Astrocyte (in vitro differentiated cells and primary cell): ENCODE results near the gene ECE2. TPM values are rescaled to one million over a fixed set of nuclear protein-coding genes. Genes with fewer than 3 reads are reported as not detected.

Experiments
- DNase-seq: peaks from one replicate; pipeline ENCODE4 v3.0.0-alpha.2; 2010; ENCODE audit warnings: low read depth
- FAIRE-seq: peaks from 2 replicates; lab custom pipeline; 2011; peaks lifted over from hg19 to GRCh38; lab: Jason Lieb, UNC
- H2AFZ ChIP-seq: 2 replicates; pipeline ENCODE4 v1.6.0; 2012; ENCODE audit warnings: low read depth, low read length, inconsistent platforms
- H3K27ac ChIP-seq: 2 replicates; pipeline ENCODE4 v1.5.1; 2011; ENCODE audit warnings: low read depth, low read length, inconsistent platforms
- H3K27me3 ChIP-seq: 2 replicates; pipeline ENCODE4 v1.6.0; 2011; ENCODE audit warnings: low read length, inconsistent platforms; ENCODE audit not compliant: insufficient read depth
- H3K36me3 ChIP-seq: 2 replicates; pipeline ENCODE4 v1.5.1; 2011; ENCODE audit warnings: low read length, inconsistent platforms; ENCODE audit not compliant: insufficient read depth
- H3K4me1 ChIP-seq: 2 replicates; pipeline ENCODE4 v1.5.1; 2011; ENCODE audit warnings: low read length, inconsistent platforms; ENCODE audit not compliant: insufficient read depth
- H3K4me2 ChIP-seq: 2 replicates; pipeline ENCODE4 v1.6.0; 2012; ENCODE audit warnings: low read length, inconsistent platforms
- H3K4me3 ChIP-seq: 2 replicates; pipeline ENCODE4 v1.5.1; 2011; ENCODE audit warnings: low read depth, mild to moderate bottlenecking, low read length, inconsistent platforms; ENCODE audit not compliant: insufficient read depth
- H3K79me2 ChIP-seq: 2 replicates; pipeline ENCODE4 v1.6.0; 2012; ENCODE audit warnings: mild to moderate bottlenecking, low read length, inconsistent platforms; ENCODE audit not compliant: insufficient read depth
- H3K9ac ChIP-seq: 2 replicates; pipeline ENCODE4 v1.6.0; 2012; ENCODE audit warnings: mild to moderate bottlenecking, low read length, inconsistent platforms
- H3K9me3 ChIP-seq: 2 replicates; pipeline ENCODE4 v1.5.1; 2012; ENCODE audit warnings: low read depth, mild to moderate bottlenecking, low read length, inconsistent platforms; ENCODE audit not compliant: insufficient read depth
- H4K20me1 ChIP-seq: 2 replicates; pipeline ENCODE4 v1.6.0; 2012; ENCODE audit warnings: low read length, inconsistent platforms; ENCODE audit not compliant: insufficient read depth
- H3K27ac Mint-ChIP-seq: one replicate; pipeline ENCODE4 v1.8.0; 2021; ENCODE audit warnings: mild to moderate bottlenecking, mixed read lengths; ENCODE audit not compliant: unreplicated experiment
- H3K27me3 Mint-ChIP-seq: one replicate; pipeline ENCODE4 v1.8.0; 2021; ENCODE audit warnings: low read depth, mixed read lengths; ENCODE audit not compliant: unreplicated experiment
- H3K36me3 Mint-ChIP-seq: one replicate; pipeline ENCODE4 v1.8.0; 2021; ENCODE audit warnings: low read depth, mixed read lengths; ENCODE audit not compliant: unreplicated experiment
- H3K4me1 Mint-ChIP-seq: one replicate; pipeline ENCODE4 v1.8.0; 2021; ENCODE audit warnings: low read depth, mixed read lengths; ENCODE audit not compliant: unreplicated experiment
- H3K4me3 Mint-ChIP-seq: one replicate; pipeline ENCODE4 v1.8.0; 2021; ENCODE audit warnings: mild to moderate bottlenecking, moderate library complexity, mixed read lengths; ENCODE audit not compliant: unreplicated experiment
- H3K9me3 Mint-ChIP-seq: one replicate; pipeline ENCODE4 v1.8.0; 2021; ENCODE audit warnings: mild to moderate bottlenecking, mixed read lengths; ENCODE audit not compliant: unreplicated experiment
- CTCF ChIP-seq: IDR thresholded peaks from 2 replicates; pipeline ENCODE4 v1.5.1; 2011; ENCODE audit warnings: low read depth, mild to moderate bottlenecking, inconsistent platforms, low read length, moderate library complexity; ENCODE audit not compliant: insufficient read depth
- EZH2 ChIP-seq: IDR thresholded peaks from 2 replicates; pipeline ENCODE4 v1.6.1; 2012; ENCODE audit warnings: mild to moderate bottlenecking, low read length, inconsistent platforms; ENCODE audit not compliant: insufficient read depth
- total RNA-seq: library from RNA; stranded (reverse); gene quantifications from 2 replicates; pipeline ENCODE4 v1.2.1, GENCODE V29; 2021

Gene ECE2
- total RNA-seq, 1 donor from 2014 or later, result not detected

DNA sequence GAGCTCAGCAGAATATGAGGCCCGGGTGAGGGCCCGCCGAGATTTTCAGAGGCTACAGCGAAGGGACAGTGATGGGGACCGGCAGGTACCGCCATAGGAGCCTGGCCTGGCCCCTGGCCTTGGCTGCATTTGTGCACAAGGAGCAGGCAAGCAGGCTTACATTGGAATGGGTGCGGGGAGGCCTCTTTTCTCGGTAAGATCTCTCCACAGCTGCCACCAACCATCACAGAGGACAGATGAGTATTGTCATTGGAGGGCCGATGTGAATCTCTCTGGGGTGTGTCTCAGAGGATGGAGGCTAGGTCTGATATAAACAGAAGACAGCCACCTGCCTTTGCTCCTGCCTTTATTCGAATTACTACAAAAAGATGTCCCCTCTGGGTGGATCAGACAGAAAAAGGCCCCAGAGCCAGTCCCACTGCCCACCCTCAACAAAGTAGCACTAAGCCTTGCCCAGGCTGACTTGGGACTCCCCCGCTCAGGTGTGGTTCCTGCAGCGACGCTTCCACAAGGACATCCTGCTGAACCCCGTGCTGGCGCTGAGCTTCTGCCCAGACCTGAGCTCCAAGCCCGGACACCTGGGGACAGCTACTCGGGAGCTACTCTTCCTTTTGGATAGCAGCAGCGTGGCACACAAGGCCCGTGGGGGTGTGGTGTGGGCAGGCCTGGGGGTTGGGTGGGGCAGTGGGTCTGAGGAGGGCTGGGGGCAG, 41.0 kb upstream of the ECE2 start:
- Histone ChIP-seq H3K9ac (no peak overlapping the region), H3K27ac (no peak overlapping the region), H3K79me2 (no peaks in the 10 kb centered on the region), H4K20me1 (peaks cover 7% of the 10 kb centered on the region), H3K36me3 (no peaks in the 10 kb centered on the region), H3K4me1 (peaks cover 8% of the 10 kb centered on the region), H3K4me2 (no peak overlapping the region), H3K4me3 (no peak overlapping the region), H2AFZ (no peak overlapping the region), H3K27me3 (peaks cover 27% of the 10 kb centered on the region), H3K9me3 (no peaks in the 10 kb centered on the region)
- no peak for DNase-seq
- peaks cover 60% of the 10 kb centered on the region for H3K27me3 Mint-ChIP-seq
- no peaks in the 10 kb centered on the region for H3K36me3 Mint-ChIP-seq
- TF ChIP-seq EZH2, result no peak
- TF ChIP-seq CTCF, result no peak
- no peaks in the 10 kb centered on the region for H3K9me3 Mint-ChIP-seq
- H3K4me3 Mint-ChIP-seq, result no peak overlapping the region
- no peak overlapping the region for H3K27ac Mint-ChIP-seq
- peaks cover 11% of the 10 kb centered on the region for H3K4me1 Mint-ChIP-seq
- no peak for FAIRE-seq

DNA sequence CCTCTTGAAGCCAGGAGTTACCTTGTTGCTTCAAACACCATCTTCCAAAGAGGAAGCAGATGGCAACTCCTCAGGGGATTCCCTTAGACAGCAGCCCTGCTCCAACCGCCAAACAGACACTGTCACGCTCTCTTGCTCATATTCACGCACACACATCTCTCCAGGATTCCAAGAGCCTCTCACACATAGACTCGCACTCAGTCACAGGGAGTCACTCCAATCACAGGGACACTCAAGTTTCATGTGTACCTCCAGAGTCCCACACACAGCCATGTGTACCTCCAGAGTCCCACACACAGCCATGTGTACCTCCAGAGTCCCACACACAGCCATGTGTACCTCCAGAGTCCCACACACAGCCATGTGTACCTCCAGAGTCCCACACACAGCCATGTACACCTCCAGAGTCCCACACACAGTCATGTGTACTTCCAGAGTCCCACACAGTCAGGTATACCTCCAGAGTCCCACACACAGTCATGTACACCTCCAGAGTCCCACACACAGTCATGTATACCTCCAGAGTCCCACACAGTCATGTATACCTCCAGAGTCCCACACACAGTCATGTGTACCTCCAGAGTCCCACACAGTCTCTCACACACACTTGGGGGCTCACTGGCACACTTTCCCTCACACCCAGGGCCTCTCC, 40.3 kb upstream of the ECE2 start:
- Mint-ChIP-seq H3K9me3 (no peaks in the 10 kb centered on the region), H3K27me3 (peaks cover 64% of the 10 kb centered on the region), H3K27ac (no peak overlapping the region), H3K4me3 (no peak overlapping the region), H3K4me1 (peaks cover 11% of the 10 kb centered on the region), H3K36me3 (no peaks in the 10 kb centered on the region)
- Histone ChIP-seq H3K27me3 (peaks cover 26% of the 10 kb centered on the region), H3K4me3 (no peak overlapping the region), H3K4me1 (peaks cover 3% of the 10 kb centered on the region), H3K27ac (no peak overlapping the region), H3K79me2 (no peaks in the 10 kb centered on the region), H3K9ac (no peak overlapping the region), H3K36me3 (no peaks in the 10 kb centered on the region), H3K9me3 (no peaks in the 10 kb centered on the region), H3K4me2 (no peak overlapping the region), H4K20me1 (peaks cover 13% of the 10 kb centered on the region), H2AFZ (no peak overlapping the region)
- DNase-seq, result no peak
- TF ChIP-seq EZH2, result no peak
- TF ChIP-seq CTCF, result no peak
- FAIRE-seq, result no peak

GRCh38 chr3:184236033-184236410, 39.8 kb upstream of the ECE2 start:
- peaks cover 18% of the 10 kb centered on the region for H4K20me1 ChIP-seq
- no peak overlapping the region for H2AFZ ChIP-seq
- Mint-ChIP-seq H3K9me3 (no peaks in the 10 kb centered on the region), H3K4me3 (no peak overlapping the region), H3K27me3 (peaks cover 63% of the 10 kb centered on the region), H3K36me3 (no peaks in the 10 kb centered on the region), H3K4me1 (peaks cover 11% of the 10 kb centered on the region), H3K27ac (no peak overlapping the region)
- H3K4me2 ChIP-seq, result no peak overlapping the region
- H3K36me3 ChIP-seq, result no peaks in the 10 kb centered on the region
- no peak overlapping the region for H3K27ac ChIP-seq
- no peak for TF ChIP-seq EZH2
- no peak for TF ChIP-seq CTCF
- H3K79me2 ChIP-seq, result no peaks in the 10 kb centered on the region
- DNase-seq, result no peak
- no peak overlapping the region for H3K4me3 ChIP-seq
- no peak for FAIRE-seq
- no peaks in the 10 kb centered on the region for H3K4me1 ChIP-seq
- H3K27me3 ChIP-seq, result peaks cover 22% of the 10 kb centered on the region
- H3K9me3 ChIP-seq, result no peaks in the 10 kb centered on the region
- no peak overlapping the region for H3K9ac ChIP-seq
